ENCODE measurements around the gene EFCAB11. TPM values are rescaled to one million over a fixed set of nuclear protein-coding genes. Genes with fewer than 3 reads are reported as not detected.

The EFCAB11 gene
- total and polyA plus RNA-seq, 7 donors = 7.2 to 9.0 (median 8.7) TPM

- no peak overlapping the region for H3K27ac ChIP-seq
- H3K4me1 ChIP-seq = peaks cover 0 to 5% (median 0%) of the 10 kb centered on the region in 4 donors
- WGBS, 2 donors = 17 to 75% methylated on average over 1 of the region's 1 CpG
- no peaks in the 10 kb centered on the region for H3K36me3 ChIP-seq
- no peak for TF ChIP-seq EP300 (IDR thresholded peaks at IDR 0.05)
- no peak for TF ChIP-seq CTCF (IDR thresholded peaks at IDR 0.05)
- no peak for TF ChIP-seq POLR2AphosphoS5 (IDR thresholded peaks at IDR 0.05)
- TF ChIP-seq POLR2A (IDR thresholded peaks at IDR 0.05) = no peak
- H3K27me3 ChIP-seq = no peaks in the 10 kb centered on the region
- no peak for DNase-seq
- H3K4me3 ChIP-seq = no peak overlapping the region
- intact Hi-C loops (cut with DNase I) = no loop called here
- H3K9me3 ChIP-seq = no peaks in the 10 kb centered on the region
Observed at GRCh38 chr14:89856871-89857345, 97.6 kb downstream of the EFCAB11 start.

GRCh38 chr14:89855961-89856656 lies 98.4 kb downstream of the EFCAB11 start:
- Histone ChIP-seq H3K36me3 (no peaks in the 10 kb centered on the region), H3K4me1 (peaks cover 0 to 5% (median 0%) of the 10 kb centered on the region in 4 donors), H3K27me3 (no peaks in the 10 kb centered on the region), H3K4me3 (no peak overlapping the region), H3K9me3 (no peaks in the 10 kb centered on the region), H3K27ac (no peak overlapping the region)
- TF ChIP-seq POLR2AphosphoS5 (IDR thresholded peaks at IDR 0.05) (no peak), POLR2A (IDR thresholded peaks at IDR 0.05) (no peak), CTCF (IDR thresholded peaks at IDR 0.05) (no peak), EP300 (IDR thresholded peaks at IDR 0.05) (no peak)
- intact Hi-C loops (cut with DNase I) = no loop called here
- 84 to 90% methylated on average over 8 of the region's 8 CpGs for WGBS, 2 donors
- no peak for DNase-seq

GRCh38 chr14:89853936-89854693 lies 100.4 kb downstream of the EFCAB11 start:
- Histone ChIP-seq H3K4me1 (peaks cover 0 to 5% (median 0%) of the 10 kb centered on the region in 4 donors), H3K4me3 (no peak overlapping the region), H3K36me3 (no peaks in the 10 kb centered on the region), H3K9me3 (no peaks in the 10 kb centered on the region), H3K27ac (no peak overlapping the region), H3K27me3 (no peaks in the 10 kb centered on the region)
- intact Hi-C loops (cut with DNase I) = no loop called here
- TF ChIP-seq EP300 (IDR thresholded peaks at IDR 0.05) (no peak), POLR2AphosphoS5 (IDR thresholded peaks at IDR 0.05) (no peak), POLR2A (IDR thresholded peaks at IDR 0.05) (no peak), CTCF (IDR thresholded peaks at IDR 0.05) (no peak)
- no peak for DNase-seq
- 79 to 83% methylated on average over 8 of the region's 8 CpGs for whole genome bisulfite sequencing, 2 donors

- WGBS, 2 donors = 19 to 74% methylated on average over 1 of the region's 1 CpG
- no peaks in the 10 kb centered on the region for H3K27me3 ChIP-seq
- H3K4me3 ChIP-seq = no peak overlapping the region
- no peaks in the 10 kb centered on the region for H3K9me3 ChIP-seq
- no peak for DNase-seq
- intact Hi-C loops (cut with DNase I) = no loop called here
- TF ChIP-seq CTCF (IDR thresholded peaks at IDR 0.05) (no peak), EP300 (IDR thresholded peaks at IDR 0.05) (no peak), POLR2A (IDR thresholded peaks at IDR 0.05) (no peak), POLR2AphosphoS5 (IDR thresholded peaks at IDR 0.05) (no peak)
- no peaks in the 10 kb centered on the region for H3K36me3 ChIP-seq
- no peak overlapping the region for H3K27ac ChIP-seq
- H3K4me1 ChIP-seq = peaks cover 0 to under 1% (median 0%) of the 10 kb centered on the region in 4 donors
Observed at GRCh38 chr14:89851106-89851505, 103.4 kb downstream of the EFCAB11 start.
